Left renal cortex interstitium (tissue), 4 donors: ENCODE results near the gene DERA. TPM values are rescaled to one million over a fixed set of nuclear protein-coding genes. Genes with fewer than 3 reads are reported as not detected.
"Not testable (repeated sequence)": the region's sequence is repeated elsewhere in the genome, so short reads cannot be mapped to it uniquely, and the experiment has no call there.

Experiments used
- DNase-seq, 4 donors: peaks; one replicate each; pipeline ENCODE4 v3.0.0-alpha.2; 2013; ENCODE audit warnings: low read depth in 4 of 4, low spot score in 2 of 4, missing footprints in 1 of 4
- polyA plus RNA-seq, 4 donors: library from polyadenylated mRNA; unstranded; fragments of 120-200 nt; gene quantifications; one replicate each; pipeline ENCODE4 v1.2.1, GENCODE V29; 2013; ENCODE audit not compliant: insufficient read length in 4 of 4

DERA gene
- polyA plus RNA-seq, 4 donors = 44.7 to 48.4 (median 46.8) TPM

DNA sequence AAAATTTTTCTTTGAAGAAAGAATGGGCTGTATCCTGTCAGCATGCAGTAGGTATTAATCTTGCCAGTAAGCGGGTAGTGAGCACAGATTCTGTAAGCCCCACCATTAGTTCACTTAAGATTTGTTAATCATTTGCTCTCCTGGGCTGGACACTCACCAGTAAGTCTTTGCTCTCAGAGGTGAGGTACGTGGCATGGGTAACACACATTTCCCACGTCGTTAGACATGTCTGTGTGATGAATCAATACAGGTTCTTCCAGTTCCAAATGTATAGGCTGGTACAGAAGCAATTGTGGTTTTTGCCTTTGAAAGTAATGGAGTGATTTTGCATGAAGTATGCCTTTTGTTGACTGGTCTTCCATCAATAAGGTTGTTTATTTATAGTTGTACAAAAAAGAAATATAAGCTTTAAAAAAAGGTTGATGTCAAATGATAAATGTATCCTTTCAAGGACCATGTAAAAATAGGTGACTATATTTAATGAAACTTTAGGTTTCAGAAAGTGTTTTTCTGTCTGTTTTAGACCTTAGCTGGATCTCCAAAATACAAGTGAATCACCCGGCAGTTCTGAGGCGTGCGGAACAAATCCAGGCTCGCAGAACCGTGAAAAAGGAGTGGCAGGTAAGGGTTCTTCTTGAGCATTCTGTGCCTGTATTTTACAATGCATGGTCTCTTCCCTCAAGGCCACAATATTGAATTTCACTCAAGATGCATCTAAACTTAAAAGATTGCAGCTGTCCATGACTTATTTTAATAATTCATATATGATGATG lies 45.5 kb downstream of the DERA start:
- DNase-seq = no peak

DNA sequence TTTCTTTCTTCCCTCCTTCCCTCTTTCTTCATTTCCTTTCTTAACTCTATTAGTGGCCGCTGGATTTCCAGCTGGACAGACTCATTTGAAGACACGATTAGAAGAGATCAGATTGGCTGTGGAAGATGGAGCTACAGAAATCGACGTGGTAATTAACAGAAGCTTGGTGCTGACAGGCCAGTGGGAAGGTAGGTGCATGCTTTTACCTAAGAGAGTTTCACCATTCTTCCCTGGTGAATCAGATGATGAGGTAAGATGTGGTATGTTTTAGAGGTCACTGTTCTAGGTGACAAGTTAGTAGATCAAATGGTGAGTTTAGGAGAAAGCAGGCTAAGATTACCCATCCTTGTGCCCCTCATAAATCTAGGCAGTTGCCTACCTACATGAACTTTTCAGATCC lies 51.6 kb downstream of the DERA start:
- no peak for DNase-seq

DNA sequence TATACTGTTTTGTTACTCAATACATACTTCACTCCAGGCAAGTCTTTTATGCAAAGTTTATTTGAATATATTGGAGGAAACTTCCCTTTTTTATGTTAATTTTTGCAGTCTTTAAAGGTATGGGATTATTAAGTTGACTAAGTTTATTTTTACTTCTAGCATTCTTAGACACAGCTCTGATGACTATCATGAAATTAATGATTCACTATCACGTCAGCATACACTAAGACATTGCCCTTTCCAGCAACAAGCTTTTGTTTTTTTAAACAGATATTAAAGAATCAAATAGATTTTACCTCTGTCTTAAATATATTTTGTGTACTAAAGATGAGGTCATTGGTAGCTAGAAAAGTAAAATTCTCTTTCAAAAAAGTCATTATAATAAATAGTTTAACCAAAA lies 52.1 kb downstream of the DERA start:
- DNase-seq = no peak

DNA sequence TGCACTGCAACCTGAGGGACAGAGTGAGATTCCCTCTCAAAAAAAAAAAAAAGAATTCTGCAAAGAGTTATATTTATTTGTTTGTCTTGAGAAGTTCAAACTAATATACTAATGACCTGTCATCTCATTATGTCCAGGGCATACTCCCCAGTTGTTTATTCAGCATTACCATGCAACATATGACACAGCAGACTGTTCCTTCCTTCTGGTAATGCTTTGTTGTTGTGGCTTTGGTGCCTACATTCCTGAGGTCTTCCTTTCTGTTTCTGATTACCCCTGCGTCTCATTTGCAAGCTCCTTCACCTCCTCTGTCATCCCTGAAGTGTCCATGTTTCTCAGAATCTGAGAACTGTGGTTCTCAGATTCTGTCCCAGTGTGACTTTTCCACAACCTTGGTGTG lies 55.3 kb downstream of the DERA start:
- DNase-seq = no peak

DNA sequence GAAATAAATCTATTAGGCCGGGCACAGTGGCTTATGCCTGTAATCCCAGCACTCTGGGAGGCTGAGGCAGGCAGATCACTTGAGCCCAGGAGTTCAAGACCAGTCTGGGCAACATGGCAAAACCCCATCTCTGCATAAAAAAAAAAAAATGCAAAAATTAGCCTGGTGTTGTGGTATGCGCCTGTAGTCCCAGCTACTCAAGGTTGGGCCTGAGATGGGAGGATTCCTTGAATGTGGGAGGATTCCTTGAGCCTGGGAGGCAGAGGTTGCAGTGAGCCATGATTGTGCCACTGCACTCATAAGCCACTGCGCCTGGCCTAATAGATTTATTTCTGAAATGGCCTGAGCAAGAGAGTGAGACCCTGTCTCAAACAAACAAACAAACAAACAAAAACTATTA lies 55.9 kb downstream of the DERA start:
- DNase-seq = not testable (repeated sequence)

DNA sequence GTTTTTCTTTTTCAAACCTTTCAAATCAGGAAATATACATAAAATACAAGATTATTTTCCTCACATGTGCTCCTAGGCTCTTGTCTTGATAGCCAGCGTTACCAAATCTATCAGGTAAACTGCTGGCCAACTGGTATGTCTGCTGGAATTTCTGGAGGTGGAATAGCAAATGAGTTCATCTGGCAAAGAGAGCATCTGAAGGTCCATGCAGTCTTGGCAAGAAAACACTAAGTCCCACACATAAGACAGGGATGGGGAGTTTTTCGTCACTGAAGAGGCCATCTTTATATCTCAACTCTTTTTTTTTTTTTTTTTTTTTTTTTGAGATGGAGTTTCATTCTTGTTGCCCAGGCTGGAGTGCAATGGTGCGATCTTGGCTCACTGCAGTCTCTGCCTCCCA lies 60.1 kb downstream of the DERA start:
- DNase-seq = no peak

DNA sequence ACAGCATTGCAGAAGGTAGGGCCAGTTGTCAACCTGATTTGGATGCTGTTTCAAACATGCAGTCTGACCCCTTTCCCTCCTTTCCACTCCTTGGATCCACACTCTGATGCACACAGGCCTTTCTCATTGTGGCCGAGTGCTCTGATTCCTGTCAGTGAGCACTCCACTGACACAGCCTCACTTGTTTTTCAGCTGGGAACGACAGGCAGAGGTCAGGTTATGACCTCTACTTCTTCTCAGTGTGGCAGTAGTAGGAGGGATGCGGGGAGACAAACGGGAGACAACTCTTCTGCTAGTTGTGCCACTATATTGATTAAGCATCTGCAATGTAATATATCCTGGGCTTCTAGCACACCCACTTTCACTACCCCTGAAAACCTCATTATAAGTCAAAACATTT lies 61.8 kb downstream of the DERA start:
- no peak for DNase-seq

DNA sequence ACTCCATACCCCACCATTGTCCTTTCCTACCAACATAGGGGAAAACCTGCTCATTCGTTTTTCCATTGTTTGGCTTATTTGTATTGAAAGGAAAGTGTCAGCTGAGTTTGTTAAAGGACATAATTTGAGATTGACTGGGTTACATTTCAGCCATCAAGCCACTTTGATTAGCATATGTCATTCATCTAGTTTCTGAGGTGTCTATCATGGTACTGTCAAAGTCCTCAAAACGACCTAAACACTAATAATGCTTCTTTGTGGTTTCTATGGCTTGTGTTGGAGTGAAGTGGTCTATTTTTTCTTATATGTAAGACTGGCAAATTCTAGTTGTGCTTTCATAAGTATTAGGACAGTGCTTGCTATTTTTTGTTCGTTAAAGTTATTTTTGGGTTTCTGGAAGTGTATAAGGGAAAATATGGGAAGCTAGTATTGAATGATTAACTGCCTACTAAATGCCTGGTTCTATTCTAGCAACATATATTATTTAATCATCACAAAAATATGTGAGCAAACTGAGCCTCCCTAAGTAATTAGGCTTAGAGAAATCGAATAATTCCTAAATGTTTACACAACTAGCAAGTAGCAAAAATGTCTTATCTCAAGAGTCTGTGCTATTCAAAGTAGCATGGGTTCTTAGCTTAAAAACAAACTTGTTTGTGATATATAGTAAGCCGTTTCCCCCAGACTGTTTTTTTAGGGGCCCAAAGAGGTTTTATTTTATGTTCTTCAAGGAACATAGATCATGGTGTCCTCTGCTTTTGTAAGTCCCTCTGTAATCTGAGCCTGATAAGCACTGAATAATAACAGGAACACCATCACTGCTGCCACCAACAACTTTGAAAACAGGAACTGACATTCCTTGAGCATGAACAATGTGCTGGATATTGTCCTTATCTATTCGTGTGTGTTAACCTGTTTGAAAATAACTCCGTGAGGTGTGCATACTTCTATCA lies 67.1 kb downstream of the DERA start:
- peak in 1 of 4 donors; percentile 24 for DNase-seq

DNA sequence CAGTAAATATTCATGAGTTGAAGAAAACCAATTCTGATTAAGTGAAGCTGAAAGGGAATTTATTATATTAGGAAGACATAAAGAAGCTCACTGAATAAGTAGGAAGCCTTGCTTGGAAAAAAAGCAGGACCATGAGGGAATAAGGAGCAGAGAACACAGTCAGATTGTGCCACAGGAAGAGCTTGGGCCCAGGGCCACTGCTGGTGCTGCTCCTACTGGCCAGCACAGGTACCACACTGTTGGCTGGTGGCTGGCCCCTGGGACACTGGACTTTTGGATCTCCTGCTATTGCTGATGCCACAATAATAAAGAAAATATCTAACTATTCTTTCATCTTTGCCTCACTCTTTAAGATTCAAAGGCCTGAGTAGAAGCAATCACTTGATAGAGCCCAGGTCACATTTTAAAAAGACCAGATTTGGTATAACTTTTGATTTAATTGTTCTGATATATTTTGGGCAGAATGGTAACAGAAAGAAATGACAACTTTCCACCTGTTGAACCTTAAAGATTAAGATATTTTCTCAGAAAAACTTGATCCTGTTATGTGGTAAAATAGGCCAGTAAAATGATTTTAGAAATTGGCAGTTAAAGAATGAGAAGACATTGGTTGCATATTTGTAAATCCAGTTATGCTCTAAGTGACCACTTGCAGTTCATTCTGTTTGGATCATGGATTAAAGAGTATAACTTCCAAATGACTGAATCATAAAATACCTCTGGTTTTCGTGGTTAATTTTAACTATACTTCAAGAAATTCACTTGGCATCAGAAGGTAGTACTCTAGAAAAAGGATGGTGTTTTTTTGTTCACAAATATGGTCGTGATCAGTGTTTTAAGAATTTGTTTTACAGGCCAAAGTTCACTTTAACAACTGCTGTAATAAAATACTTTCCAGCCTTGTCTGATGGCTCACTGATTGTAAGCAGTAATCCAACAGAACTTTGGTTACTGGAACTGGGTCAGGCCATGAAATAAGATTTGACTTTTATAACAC lies 68.3 kb downstream of the DERA start:
- no peak for DNase-seq

DNA sequence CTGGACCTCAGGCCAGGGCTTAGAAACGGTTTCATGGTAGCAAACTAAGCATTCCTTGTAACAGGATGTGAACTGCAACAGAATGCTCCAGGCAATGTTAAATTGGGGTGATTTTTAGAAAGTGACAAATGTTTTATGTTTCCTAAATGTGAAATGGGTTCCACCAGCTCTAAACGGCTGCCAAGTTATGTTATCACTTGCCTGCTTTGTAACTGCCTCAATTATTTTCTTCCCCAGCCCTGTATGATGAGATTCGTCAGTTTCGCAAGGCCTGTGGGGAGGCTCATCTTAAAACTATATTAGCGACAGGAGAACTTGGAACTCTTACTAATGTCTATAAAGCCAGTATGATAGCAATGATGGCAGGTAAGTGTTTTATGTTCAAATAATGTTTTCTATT lies 70.9 kb downstream of the DERA start:
- DNase-seq = no peak

DNA sequence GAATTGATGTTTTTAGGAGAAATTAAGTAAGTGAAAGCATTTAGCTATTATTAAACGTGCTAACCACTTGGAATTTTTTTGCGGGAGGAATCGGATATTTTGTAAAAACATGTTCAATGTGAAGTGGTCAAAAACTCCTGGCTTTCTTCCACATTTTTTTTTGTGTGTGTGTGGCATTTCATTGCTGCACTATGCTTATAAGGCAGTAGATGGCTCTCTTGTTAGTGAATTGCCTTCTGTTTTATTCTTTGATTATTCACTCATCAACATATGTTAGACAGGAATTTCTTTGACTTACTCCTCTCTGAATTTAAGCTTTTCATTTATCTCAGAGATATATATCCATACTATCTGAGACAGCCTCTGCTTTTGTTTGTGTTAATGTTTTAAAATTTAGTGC lies 71.3 kb downstream of the DERA start:
- no peak for DNase-seq

DNA sequence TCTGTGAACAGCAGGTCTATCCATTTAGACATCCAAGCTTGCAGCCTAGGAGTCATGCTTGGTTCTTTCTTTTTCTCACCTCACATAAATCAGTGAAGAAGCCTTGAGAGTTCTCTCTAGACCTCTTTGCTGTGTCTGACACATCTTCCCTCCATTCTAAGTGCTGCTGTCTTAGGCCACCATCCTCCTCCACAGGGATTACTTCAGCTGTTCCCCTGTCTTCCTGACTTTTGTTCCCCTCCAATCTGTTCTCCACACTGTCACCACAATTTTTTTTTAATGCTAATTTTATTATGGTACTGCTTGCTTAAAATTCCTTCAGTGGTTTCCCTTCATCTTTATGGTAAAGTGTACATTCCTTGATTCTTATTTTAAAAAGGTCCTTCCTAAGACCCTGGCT lies 71.8 kb downstream of the DERA start:
- no peak for DNase-seq

DNA sequence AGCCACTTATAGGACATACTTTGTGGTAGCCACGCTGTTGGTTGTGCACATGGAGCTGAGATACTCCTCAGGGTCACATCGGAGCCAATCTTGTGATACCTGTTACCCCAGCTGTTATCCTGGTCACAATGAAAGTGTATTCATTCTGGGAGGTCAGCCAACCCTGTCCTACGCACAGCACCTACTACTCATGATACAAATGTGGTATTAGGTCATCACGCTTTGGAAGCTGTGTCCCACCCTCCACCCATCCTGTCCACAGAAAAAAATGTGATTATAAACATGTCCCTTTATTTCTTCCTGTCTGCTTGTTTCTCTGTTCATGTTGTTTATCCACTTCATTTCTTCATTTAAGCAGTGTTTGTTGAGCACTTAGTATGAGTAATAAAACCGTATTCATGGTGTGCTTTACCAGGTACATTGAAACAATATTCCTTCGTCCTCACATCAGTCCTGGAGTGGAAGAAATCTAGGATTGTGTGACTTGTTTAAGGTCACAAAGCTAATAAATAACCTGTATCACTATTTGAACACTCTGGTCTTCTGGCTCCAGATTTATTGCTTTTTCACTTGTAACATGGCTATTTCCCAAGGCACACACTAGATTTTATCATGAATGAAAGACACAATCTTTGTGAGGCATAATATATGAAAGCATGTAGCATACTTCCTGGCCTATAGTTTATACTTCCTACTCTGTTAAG lies 73.1 kb downstream of the DERA start:
- no peak for DNase-seq

DNA sequence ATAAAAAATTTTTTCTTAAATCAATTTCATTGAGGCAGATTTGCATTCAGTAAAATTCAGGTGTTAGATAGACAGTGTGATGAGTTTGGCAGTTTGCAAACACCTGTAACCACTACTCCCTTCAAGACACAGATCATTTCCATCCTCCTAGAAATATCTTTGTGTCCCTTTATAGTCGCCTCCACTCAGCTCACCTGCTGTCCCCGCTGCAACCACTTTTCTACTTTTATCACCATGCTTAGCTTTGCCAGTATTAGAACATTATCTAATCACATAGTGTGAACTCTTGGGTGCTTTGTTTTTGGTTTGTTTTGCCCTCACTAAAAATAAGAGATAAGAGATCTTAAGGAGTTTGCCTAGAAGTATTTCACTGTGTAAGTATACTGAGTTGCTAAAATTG lies 73.8 kb downstream of the DERA start:
- no peak for DNase-seq

DNA sequence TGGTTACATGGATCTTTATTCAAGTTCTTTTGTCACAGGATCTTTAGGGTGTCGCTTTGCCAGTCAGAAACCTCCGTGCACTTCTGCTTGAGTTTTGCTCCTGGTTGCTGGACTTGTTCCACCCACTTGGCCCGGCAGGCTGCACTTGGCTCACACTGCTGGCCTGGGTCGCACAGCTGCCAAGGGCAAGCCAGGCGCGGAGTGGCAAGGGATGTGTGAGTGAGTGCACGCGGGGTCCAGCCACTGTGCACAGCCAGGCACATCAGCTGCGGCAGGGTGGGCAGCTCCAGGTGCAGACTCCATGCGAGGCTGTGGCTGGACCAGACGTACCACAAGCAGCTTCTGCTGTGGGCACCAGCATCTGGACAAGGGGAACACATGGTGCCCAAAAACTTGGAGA lies 76.6 kb downstream of the DERA start:
- no peak for DNase-seq

DNA sequence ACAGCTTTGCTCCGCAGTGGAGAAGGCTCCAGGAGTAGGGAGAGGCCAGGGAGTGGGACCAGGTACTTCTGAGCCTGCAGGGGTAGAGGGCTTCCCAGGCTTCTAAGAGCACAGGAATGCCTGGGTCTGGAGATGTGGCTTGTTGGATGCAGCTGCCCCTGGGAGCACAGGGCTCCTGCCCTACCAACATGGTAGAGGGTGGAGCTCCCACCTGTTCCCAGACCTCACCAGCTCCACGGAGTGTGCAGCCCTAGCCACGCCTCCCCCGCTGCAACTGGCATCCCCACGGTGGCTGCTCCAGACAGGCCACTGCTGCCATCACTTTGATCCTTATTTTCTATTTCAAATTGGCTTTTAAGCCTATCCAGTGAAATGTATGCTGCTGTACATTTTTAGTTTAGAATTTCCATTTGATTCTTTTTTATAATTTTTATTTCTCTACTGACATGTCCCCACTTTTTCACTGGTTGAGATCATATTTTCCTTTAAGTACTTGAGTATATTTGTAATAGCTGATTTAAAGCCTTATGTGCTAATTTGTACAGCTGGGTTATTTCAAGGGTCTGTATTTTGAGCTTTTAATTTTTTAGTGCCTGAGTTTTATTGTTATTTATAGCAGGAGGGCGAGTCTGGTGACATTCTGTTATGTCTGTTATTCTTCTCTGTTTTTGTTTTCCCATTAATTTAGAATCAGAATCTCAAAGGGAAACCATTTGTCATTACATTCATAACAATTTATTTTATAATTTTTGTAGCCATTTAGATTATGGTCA lies 78.0 kb downstream of the DERA start:
- peak in 1 of 4 donors; percentile 24 for DNase-seq

DNA sequence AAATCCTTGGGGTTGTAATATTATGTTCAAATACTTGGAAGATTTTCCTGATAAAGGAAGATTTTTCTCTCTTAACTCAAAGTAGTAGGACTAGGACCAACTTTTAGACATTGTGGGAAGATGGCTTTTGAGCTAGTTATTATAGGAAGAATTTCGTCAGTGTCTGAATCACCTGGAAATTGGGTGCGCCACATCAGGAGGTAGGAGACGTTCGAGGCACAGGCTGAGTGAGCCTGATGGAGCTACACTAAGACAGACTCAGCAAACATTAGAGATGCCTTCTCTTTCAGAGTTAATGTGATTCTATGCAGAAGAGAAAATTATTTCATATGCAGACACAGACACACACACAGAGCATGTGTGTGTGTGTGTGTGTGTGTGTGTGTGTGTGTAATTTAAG lies 84.7 kb downstream of the DERA start:
- DNase-seq = no peak

DNA sequence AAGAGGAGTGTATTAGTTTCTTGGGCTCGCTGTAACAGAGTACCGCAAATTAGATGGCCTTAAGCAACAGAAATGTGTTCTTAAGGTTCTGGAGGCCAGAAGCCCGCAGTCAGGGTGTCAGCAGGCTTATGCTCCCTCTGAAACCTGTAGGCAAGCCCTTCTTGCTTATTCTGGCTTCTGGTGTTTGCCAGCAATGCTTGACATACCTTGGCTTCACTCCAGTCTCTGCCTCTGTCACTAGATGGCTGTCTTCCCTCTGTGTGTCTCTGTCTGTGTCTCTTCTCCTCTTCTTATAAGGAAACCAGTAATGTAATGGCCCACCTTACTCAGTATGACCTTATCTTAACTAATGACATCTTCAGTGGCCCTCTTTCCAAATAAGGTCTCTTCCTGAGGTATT lies 85.1 kb downstream of the DERA start:
- no peak for DNase-seq

DNA sequence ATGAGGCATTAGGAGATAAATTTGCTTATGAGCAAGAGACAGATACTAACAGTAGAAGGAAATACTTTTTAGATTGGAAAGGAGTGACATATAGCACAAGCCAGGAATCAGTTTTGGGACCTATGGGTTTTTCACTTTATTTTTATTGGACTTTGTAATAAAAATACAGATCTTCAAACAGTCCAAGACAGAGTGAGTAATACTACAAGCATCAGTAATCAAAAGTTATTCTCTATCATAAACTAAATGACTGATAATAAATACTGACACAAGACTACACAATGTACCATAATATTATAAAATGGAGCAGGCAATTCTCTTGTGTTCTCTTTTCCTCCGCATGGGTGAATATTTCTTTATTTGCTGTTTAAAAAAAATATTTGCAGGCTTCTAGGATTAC lies 85.8 kb downstream of the DERA start:
- no peak for DNase-seq
